HepG2 (cell line): ENCODE measurements around the gene RASSF4. TPM values are rescaled to one million over a fixed set of nuclear protein-coding genes. Genes with fewer than 3 reads are reported as not detected.

ENCODE experiments used
- ARHGAP35 ChIP-seq: sonication (generic); formaldehyde crosslinking; IDR thresholded peaks from 2 replicates; pipeline ENCODE4 v1.9.0; 2022; ENCODE audit warnings: mild to moderate bottlenecking, inconsistent platforms, moderate library complexity, missing genetic modification reagents, borderline replicate concordance
- CENPBD1 ChIP-seq: sonication (generic); formaldehyde crosslinking; IDR thresholded peaks from 2 replicates; pipeline ENCODE4 v1.8.0; 2022; ENCODE audit warnings: missing genetic modification reagents, low read depth, mild to moderate bottlenecking, borderline replicate concordance
- ISL2 ChIP-seq: sonication (generic); formaldehyde crosslinking; IDR thresholded peaks from 2 replicates; pipeline ENCODE4 v1.5.0; 2020; ENCODE audit warnings: missing genetic modification reagents
- KAT8 ChIP-seq: IDR thresholded peaks from 2 replicates; pipeline ENCODE4 v1.6.1; 2016; ENCODE audit warnings: missing genetic modification reagents, missing compliant biosample characterization
- KDM5A ChIP-seq: fragments of 200-600 bp; sonication (generic); IDR thresholded peaks from 2 replicates; pipeline ENCODE4 v1.7.0; 2018; ENCODE audit warnings: antibody characterized with exemption, mild to moderate bottlenecking, low read length, borderline replicate concordance
- LBX2 ChIP-seq: sonication (generic); formaldehyde crosslinking; IDR thresholded peaks from 2 replicates; pipeline ENCODE4 v1.5.0; 2020; ENCODE audit warnings: missing genetic modification reagents, mild to moderate bottlenecking, borderline replicate concordance
- NR2C2 ChIP-seq: sonication (generic); formaldehyde crosslinking; IDR thresholded peaks from 2 replicates; pipeline ENCODE4 v1.4.0; 2020; ENCODE audit warnings: missing genetic modification reagents, mild to moderate bottlenecking, moderate library complexity, borderline replicate concordance
- SALL1 ChIP-seq: sonication (generic); formaldehyde crosslinking; IDR thresholded peaks from 2 replicates; pipeline ENCODE4 v1.8.0; 2022; ENCODE audit warnings: mild to moderate bottlenecking, missing genetic modification reagents
- SPEN ChIP-seq: sonication (generic); formaldehyde crosslinking; IDR thresholded peaks from 2 replicates; pipeline ENCODE4 v1.5.1; 2020; ENCODE audit warnings: low read depth, mild to moderate bottlenecking, missing genetic modification reagents
- SRSF9 ChIP-seq: fragments of 200-400 bp; formaldehyde crosslinking; IDR thresholded peaks from 2 replicates; pipeline ENCODE4 v1.6.1; 2018; ENCODE audit warnings: borderline replicate concordance, mild to moderate bottlenecking, low read depth, low read length; ENCODE audit not compliant: insufficient read depth, poor library complexity, severe bottlenecking
- ZBTB40 ChIP-seq, 2 experiments: fragments of 450-650 bp in 1 of 2; sonication (generic) in 1 of 2; formaldehyde crosslinking in 1 of 2; IDR thresholded peaks; 2 replicates each; pipeline versions ENCODE4 v1.6.1 to v1.8.0; 2016 to 2022; ENCODE audit warnings: antibody characterized with exemption in 1 of 2, mild to moderate bottlenecking in 1 of 2, missing genetic modification reagents in 1 of 2
- ZNF20 ChIP-seq: sonication (generic); formaldehyde crosslinking; IDR thresholded peaks from 2 replicates; pipeline ENCODE4 v1.4.0; 2020; ENCODE audit warnings: mild to moderate bottlenecking, moderate library complexity, missing genetic modification reagents
- ZNF333 ChIP-seq: sonication (generic); formaldehyde crosslinking; IDR thresholded peaks from 2 replicates; pipeline ENCODE4 v1.4.0; 2020; ENCODE audit warnings: mild to moderate bottlenecking, missing genetic modification reagents, borderline replicate concordance
- ZNF577 ChIP-seq: sonication (generic); formaldehyde crosslinking; IDR thresholded peaks from 2 replicates; pipeline ENCODE4 v1.4.0; 2020; ENCODE audit warnings: mild to moderate bottlenecking, low read depth, missing genetic modification reagents, borderline replicate concordance
- ZNF687 ChIP-seq: sonication (generic); formaldehyde crosslinking; IDR thresholded peaks from 2 replicates; pipeline ENCODE4 v1.5.1; 2020; ENCODE audit warnings: mild to moderate bottlenecking, missing genetic modification reagents, moderate library complexity
- polyA plus RNA-seq, 8 experiments: library from polyadenylated mRNA; depleted of rRNA in 3 of 8; stranded (reverse) in 7 of 8; unstranded in 1 of 8; fragments of >200 nt; fragmentation: Illumina TruSeq in 4 of 8; extraction: Trizol in 4 of 8; gene quantifications; 2 replicates each; pipeline versions ENCODE4 v1.2.1 to v1.2.3, GENCODE V29; 2011 to 2016; ENCODE audit warnings: low read depth in 4 of 8, missing spikeins in 1 of 8, mixed read lengths in 1 of 8; ENCODE audit not compliant: insufficient read depth in 1 of 8
- total RNA-seq, 5 experiments: library from RNA; depleted of rRNA; stranded (reverse); fragments of >200 nt; fragmentation: Illumina TruSeq; extraction: Trizol; gene quantifications; 2 replicates each; pipeline ENCODE4 v1.2.3, GENCODE V29; 2016; ENCODE audit warnings: low read depth in 1 of 5

RASSF4 gene
- total and polyA plus RNA-seq, 2 of the 13 experiments (the other 11 are each of a cell fraction or from before 2014, with no cell fraction given): 34.0 to 51.7 TPM

GRCh38 chr10:44949915-44950314, 9.7 kb upstream of the RASSF4 start (continued):
- TF ChIP-seq CENPBD1 (CRISPR knock-in tag): no peak
- TF ChIP-seq SRSF9: no peak
- no peak; the same call in 1 of the 2 replicates for TF ChIP-seq SPEN (CRISPR knock-in tag)
- TF ChIP-seq LBX2 (CRISPR knock-in tag): no peak
- TF ChIP-seq NR2C2 (CRISPR knock-in tag): no peak
- TF ChIP-seq ISL2 (CRISPR knock-in tag): no peak
- TF ChIP-seq ZNF577 (CRISPR knock-in tag): no peak
- no peak for TF ChIP-seq ARHGAP35 (CRISPR knock-in tag)
- TF ChIP-seq KAT8 (CRISPR knock-in tag): 0 out of 2 replicates have a peak, but pooled peaks have one; percentile 17
- no peak for TF ChIP-seq KDM5A
- no peak for TF ChIP-seq ZBTB40 (IDR thresholded peaks at IDR 0.05)
- TF ChIP-seq ZBTB40 (CRISPR knock-in tag; IDR thresholded peaks at IDR 0.05): no peak
- TF ChIP-seq SALL1 (CRISPR knock-in tag): peak; percentile 48
- TF ChIP-seq ZNF687 (CRISPR knock-in tag): peak; percentile 63
- TF ChIP-seq ZNF333 (CRISPR knock-in tag): no peak
- TF ChIP-seq ZNF20: no peak
